Keratinocyte (primary cell): ENCODE data around the gene SPPL3.

ENCODE experiments used
- EZH2 ChIP-seq: IDR thresholded peaks from one replicate; pipeline ENCODE4 v1.6.1; 2012; ENCODE audit warnings: inconsistent platforms, mild to moderate bottlenecking, low read length, moderate library complexity
- TF ChIP-seq, protein P1 (sequence below), 3 experiments: IDR thresholded peaks in 1 of 3; conservative IDR thresholded peaks in 1 of 3; optimal IDR thresholded peaks in 1 of 3; 2 replicates in 2 of 3; 3 replicates in 1 of 3; pipeline versions ENCODE3 to v1.5.1; 2011; ENCODE audit warnings: low read length in 3 of 3, mild to moderate bottlenecking in 3 of 3, moderate library complexity in 2 of 3, control low read depth in 1 of 3, inconsistent platforms in 1 of 3; ENCODE audit not compliant: insufficient read depth in 2 of 3; ENCODE audit errors: extremely low read depth in 1 of 3

DNA sequence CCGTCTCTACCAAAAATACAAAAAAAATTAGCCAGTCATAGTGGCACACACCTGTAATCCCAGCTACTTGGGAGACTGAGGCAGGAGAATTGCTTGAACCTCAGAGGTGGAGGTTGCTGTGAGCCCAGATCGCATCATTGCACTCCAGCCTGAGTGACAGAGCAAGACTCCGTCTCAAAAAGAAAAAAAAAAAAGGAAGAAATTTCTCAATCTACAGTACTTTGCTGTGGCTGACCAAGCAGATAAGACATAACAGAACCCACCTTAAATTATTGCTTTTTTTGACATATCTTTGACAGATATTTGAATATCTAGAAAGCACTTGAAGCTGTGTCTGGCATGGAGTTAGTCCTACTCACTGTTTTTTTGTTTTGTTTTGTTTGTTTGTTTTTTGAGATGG lies 39.3 kb upstream of the SPPL3 start:
- TF ChIP-seq, protein P1, sequence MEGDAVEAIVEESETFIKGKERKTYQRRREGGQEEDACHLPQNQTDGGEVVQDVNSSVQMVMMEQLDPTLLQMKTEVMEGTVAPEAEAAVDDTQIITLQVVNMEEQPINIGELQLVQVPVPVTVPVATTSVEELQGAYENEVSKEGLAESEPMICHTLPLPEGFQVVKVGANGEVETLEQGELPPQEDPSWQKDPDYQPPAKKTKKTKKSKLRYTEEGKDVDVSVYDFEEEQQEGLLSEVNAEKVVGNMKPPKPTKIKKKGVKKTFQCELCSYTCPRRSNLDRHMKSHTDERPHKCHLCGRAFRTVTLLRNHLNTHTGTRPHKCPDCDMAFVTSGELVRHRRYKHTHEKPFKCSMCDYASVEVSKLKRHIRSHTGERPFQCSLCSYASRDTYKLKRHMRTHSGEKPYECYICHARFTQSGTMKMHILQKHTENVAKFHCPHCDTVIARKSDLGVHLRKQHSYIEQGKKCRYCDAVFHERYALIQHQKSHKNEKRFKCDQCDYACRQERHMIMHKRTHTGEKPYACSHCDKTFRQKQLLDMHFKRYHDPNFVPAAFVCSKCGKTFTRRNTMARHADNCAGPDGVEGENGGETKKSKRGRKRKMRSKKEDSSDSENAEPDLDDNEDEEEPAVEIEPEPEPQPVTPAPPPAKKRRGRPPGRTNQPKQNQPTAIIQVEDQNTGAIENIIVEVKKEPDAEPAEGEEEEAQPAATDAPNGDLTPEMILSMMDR (optimal IDR thresholded peaks at IDR 0.05 in 1 of 3, IDR thresholded peaks at IDR 0.05 in 1 of 3, conservative IDR thresholded peaks at IDR 0.05 in 1 of 3; ENCODE audit: extremely low read depth in 1 of 3, insufficient read depth in 2 of 3, low read length in 3 of 3) = no peak
- TF ChIP-seq EZH2 = no peak
